Activated T-cell treated with anti-CD3 and anti-CD28 coated beads, Interleukin-2, amount 50 U/mL, for 1 hour (primary cell): ENCODE data around the gene SH3RF1.

Source experiments
- DNase-seq: peaks from one replicate; pipeline ENCODE4 v3.0.0-alpha.2; 2020

SH3RF1 gene

GRCh38 chr4:169059306-169060211 lies 211.2 kb downstream of the SH3RF1 start:
- no peak for DNase-seq

DNA sequence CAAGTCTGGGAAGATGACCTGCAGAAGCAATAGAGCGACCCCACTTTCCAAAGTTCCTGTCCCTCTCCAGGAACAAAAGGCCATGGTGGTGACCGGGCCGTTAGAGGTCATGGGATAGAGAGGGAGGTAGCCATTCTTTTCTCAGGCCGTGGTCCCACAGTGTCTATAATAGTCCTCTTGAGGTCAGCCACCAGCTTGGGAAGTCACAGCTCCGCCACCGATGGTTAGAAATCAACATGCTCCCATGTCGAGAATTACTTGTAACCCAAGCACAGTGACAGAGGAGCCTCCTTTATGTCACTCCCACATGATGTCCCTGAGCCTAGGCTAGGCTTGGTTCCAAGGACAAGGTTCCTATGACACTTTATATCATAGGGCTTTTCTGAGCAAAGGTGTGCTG lies 212.4 kb downstream of the SH3RF1 start:
- no peak for DNase-seq

GRCh38 chr4:169054879-169055278 lies 215.9 kb downstream of the SH3RF1 start:
- DNase-seq, result no peak

DNA sequence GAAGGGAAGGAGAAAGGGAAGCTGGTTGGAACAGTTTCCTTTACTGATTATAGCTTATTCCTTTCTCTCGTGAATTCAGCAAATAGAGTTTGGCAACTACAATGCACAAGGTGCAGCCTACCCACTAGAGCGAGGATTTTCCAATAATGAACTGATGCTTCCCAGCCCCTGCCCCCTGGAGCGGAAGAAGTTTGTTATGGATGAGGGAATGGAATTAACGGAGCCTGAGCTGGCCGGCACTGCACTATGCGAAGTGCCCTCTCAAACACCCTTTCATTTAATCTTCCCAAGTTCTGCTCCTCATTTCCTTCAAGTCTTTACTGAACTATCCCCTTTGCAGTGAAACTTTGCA lies 218.2 kb downstream of the SH3RF1 start:
- DNase-seq, result no peak

DNA sequence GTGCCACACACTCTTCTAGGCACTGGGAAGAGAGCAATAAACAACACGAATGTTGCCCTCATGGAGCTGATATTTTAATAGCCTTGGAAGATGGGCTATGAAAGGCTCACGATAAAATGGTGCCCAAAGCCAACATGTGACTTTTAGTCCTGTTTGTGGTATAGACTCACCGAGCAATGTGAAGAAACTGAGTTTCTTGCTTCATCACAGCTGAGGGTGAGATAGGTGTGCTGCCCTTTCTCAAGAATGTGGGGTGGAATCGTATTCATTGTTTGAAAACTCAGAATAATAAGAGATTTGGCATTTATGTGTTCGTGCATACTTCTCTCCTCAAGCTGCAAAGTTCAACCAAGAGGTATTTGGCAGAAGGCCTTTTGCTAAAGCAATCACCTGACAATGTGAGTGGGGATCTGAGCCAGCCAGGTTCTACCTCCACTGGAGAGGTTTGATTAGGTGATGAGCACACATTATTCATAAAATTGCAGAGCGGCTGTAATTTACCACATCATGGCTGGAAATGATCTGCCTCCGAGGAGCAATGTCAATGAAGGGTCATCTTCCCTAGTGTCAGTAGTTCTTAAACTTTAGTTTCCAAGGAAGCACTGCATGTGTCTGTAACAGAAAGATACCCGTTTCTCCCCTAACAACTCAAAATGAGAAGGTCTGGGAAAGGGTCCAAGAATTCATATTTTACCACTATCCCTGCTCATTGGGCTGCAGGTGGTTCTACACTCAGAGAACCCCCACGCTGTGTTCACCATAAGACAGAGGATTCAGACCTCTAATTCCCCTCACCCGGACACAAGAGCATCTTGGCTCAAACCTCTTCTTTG lies 218.8 kb downstream of the SH3RF1 start:
- DNase-seq, result no peak

- DNase-seq, result no peak
Measured at GRCh38 chr4:169050881-169051760, 219.6 kb downstream of the SH3RF1 start.

GRCh38 chr4:169050284-169050683 lies 220.5 kb downstream of the SH3RF1 start:
- no peak for DNase-seq

DNA sequence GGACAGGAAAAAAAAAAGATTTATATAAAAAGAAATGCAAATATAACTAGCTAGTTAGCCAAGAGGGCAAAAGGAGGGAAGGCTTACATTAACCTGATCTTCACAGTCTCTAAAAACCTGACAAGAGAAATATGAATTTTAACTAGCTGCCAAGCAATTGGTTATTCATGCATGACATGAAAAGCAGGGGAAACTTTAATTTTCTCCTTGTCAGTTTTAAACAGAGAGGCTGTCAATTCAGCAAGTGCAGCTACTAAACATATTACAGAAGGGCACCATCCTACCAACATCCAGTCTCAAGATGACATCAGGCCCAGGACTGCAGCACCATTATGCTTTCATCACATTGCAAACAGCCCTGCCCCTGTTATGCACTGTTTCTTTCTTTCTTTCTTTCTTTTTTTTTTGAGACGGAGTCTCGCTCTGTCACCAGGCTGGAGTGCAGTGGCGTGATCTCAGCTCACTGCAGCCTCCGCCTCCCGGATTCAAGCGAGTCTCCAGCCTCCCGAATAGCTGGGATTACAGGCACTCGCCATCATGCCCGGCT lies 221.8 kb downstream of the SH3RF1 start:
- DNase-seq, result no peak

DNA sequence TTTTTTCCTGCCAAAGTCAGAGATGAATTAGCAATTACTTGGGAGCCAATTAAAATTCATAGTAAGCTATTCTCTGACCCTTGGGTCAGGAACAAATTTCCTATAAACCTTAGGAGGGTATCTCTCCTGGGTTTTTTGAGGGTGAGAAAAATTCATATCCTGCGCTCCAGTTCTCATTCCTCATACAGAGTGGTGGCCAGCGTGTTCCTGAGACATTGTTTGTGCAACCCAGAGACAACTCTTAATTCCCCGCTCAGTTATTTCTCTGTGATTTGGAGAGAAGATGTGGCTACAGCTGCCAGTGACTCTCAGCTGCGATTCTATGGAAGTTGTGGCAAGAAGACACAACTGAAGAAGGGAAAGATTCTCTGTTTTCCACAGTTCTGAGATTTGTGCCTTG lies 222.8 kb downstream of the SH3RF1 start:
- no peak for DNase-seq

DNA sequence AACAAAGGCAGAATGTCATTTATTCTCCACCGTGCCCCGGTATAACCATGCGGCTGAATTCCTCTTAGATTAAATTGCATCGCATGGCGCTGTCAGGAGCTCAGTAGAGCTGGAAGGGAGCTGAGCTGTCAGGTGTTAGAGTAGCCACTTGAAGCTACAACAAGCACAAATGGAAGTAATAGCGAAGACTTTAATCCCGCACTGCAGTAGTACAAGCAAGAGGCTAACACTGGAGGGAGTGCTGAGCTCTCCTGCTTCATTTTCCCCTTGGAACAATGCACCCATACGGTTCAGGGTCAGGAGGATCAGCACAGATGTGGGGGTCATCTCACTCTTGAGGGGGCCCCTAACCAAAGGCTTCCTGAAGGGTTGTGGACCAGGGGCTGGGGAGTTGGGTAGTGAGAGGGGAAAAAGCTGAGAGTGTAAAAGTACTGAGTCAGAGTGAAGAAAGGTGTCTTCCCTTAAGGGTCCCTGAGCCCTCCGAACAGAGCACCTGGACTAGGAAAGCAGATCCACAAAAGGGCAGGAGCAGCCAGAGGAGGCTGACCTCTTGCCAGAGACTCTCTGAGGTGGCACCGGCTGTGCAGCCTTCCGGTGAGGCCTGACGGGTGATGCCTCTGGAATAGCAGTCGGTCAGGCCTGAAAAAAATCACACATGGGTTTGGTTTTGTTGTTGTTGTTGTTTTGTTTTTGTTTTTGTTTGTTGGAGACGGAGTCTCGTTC lies 224.7 kb downstream of the SH3RF1 start:
- DNase-seq, result no peak

DNA sequence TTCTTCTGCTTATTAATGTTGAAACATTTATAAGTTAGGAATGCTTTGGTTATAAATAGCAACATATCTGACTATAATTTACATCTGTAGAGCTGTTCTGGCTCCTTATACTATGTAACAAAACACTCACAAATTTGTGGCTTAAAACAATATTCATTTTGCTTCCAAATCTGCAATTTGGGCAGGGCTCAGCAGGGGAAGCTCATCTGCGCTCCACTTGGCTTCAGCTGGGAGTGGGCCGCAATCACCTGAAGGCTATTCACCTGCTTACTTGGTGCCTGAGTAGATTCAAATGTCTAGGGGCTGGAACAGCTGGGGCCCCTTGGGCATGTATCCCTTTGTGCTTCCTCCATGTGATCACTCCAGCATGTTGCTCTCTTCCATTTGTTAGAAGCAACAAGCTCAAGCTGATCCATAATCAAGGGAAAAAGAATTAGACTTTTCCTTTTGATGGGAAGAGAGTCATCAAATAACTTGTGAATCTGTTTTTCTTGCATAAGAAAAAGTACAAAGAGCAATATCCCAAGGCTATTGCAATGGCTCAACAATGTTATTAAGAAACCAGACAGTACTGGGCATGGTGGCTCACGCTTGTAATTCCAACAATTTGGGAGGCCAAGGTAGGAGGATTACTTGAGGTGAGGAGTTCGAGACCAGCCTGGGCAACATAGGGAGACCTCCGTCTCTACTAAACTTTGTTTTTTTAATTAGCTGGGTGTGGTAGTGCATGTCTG lies 225.9 kb downstream of the SH3RF1 start:
- DNase-seq, result no peak
